Endothelial cell of hepatic sinusoid (primary cell): ENCODE data around the gene TIE1.

Experiments
- in situ Hi-C: cut with HindIII; loops from 2 replicates; pipeline ENCODE4 v1.10.0; 2017; ENCODE audit warnings: low sequenced_read_pairs

Gene TIE1

DNA sequence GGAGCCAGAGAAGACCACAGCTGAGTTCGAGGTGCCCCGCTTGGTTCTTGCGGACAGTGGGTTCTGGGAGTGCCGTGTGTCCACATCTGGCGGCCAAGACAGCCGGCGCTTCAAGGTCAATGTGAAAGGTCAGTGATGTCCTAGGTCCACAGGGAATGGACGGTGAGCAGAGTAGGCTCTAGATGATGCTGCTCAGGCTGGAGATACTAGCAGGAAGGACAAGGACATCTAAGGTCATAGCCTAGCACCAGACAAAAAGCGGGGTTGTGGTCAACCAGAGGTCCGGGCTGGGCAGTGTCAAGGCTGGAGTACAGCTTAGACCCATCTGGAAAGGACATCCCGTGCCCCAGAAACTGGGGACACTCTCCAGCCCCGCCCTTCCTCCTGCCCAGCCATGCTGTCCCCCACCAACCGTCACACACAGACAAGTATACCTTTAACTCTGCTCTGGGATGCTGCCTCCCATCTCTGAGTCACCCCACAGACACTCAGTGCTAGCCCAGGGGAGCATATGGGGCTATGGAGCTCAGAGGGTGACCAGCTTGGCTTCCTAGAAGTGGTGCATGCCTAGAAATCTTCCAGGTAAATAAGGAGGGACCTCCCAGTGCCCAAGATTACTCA lies 8.7 kb downstream of the TIE1 start:
- in situ Hi-C loops: no loop called here

GRCh38 chr1:43311521-43311920 lies 10.7 kb downstream of the TIE1 start:
- in situ Hi-C loops: no loop called here

- in situ Hi-C loops: no loop called here
Measured at GRCh38 chr1:43312212-43312623, 11.4 kb downstream of the TIE1 start.

DNA sequence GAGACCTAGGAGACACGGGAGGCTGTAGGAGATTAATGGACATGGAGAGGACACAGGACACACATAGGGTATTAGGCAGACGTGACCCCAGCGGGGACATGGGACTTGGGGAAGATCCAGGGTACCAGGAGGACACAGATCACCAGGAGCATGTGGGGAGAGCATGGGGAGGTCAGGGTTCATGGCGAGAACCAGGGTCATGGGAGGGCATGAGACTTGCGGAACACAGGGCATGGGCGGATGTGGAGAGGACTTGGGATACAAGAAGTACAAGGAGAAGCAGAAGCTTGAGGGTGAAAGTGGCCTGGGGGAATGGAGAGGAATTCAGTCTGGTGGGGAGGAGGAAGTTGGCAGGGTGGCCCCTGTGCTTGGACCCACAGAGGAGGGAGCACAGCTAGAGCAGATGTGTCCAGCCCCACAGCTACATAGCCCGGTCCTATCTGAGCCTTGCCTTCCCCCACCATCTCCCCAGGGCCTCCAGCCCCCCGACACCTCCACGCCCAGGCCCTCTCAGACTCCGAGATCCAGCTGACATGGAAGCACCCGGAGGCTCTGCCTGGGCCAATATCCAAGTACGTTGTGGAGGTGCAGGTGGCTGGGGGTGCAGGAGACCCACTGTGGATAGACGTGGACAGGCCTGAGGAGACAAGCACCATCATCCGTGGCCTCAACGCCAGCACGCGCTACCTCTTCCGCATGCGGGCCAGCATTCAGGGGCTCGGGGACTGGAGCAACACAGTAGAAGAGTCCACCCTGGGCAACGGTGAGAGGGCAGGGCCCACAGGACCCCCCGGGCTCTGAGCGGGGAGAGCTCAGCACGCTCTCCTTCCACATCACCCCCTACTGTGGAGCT lies 12.1 kb downstream of the TIE1 start:
- in situ Hi-C loops: no loop called here

DNA sequence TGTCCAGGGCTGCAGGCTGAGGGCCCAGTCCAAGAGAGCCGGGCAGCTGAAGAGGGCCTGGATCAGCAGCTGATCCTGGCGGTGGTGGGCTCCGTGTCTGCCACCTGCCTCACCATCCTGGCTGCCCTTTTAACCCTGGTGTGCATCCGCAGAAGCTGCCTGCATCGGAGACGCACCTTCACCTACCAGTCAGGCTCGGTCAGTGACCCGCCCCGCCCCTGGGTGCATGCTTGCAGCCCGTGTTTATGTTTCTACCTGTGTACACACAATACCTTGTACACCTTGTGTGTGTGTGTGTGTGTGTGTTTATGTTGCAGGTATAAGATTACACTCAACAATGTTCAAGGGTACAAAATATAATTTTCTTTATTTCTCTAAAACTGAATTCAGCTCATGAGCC lies 13.0 kb downstream of the TIE1 start:
- in situ Hi-C loops: no loop called here

- in situ Hi-C loops: no loop called here
Measured at GRCh38 chr1:43314233-43314632, 13.5 kb downstream of the TIE1 start.

GRCh38 chr1:43315481-43315880 lies 14.7 kb downstream of the TIE1 start:
- in situ Hi-C loops: no loop called here

- in situ Hi-C loops: no loop called here
Measured at GRCh38 chr1:43315963-43316737, 15.4 kb downstream of the TIE1 start.

DNA sequence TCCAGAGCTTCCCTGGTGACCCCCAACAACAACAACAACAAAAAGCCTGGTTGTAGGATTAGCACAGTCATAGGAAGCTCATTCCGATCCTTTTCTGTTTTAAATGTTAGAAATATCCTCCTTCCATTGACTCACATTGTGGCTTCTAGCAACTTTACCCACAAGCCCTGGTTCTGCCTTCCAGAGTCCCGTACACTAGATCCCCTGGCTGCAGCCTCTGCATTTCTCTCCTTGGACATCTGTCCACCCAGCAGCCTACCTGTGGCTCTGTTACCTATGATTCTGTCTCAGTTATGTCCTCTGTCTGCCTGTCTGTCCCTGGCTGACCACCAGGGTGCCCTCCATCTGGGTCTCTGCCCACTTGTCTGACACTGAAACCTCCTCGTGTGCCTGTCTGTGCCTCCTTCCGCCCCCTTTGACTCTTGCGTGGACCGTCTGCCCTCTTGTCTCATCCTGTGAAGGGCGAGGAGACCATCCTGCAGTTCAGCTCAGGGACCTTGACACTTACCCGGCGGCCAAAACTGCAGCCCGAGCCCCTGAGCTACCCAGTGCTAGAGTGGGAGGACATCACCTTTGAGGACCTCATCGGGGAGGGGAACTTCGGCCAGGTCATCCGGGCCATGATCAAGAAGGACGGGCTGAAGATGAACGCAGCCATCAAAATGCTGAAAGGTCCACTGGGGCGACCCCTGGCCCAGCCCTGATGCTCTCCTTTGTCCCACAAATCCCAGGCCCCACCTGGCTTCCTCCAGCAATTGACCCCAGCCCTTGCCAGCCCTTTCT lies 16.1 kb downstream of the TIE1 start:
- in situ Hi-C loops: no loop called here

DNA sequence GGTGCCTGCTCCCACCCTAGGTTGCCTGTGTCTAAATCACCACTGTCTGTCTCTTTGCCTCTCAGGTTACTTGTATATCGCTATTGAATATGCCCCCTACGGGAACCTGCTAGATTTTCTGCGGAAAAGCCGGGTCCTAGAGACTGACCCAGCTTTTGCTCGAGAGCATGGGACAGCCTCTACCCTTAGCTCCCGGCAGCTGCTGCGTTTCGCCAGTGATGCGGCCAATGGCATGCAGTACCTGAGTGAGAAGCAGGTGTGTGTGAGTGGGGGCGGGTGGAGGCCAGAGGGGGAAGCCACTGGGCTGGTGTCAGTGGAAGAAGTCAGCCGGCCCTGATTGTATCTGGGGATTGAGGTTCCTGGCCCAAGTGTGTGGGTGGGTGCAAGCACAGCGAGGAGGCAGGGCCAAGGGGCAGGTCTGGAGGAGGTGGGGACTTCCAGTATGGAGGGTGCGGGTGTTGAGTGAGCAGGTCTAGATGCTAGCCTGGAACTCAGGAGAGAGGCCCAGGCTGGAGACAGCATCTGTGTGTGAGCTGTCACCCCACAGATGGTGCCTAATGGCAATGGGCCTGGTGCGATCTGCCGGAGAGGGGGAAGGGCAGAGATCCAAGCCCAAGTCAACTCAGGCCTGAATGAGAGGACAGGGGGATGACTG lies 17.2 kb downstream of the TIE1 start:
- in situ Hi-C loops: no loop called here

GRCh38 chr1:43318831-43319230 lies 18.0 kb downstream of the TIE1 start:
- in situ Hi-C loops: no loop called here

- in situ Hi-C loops: no loop called here
Measured at GRCh38 chr1:43319288-43319687, 18.5 kb downstream of the TIE1 start.

DNA sequence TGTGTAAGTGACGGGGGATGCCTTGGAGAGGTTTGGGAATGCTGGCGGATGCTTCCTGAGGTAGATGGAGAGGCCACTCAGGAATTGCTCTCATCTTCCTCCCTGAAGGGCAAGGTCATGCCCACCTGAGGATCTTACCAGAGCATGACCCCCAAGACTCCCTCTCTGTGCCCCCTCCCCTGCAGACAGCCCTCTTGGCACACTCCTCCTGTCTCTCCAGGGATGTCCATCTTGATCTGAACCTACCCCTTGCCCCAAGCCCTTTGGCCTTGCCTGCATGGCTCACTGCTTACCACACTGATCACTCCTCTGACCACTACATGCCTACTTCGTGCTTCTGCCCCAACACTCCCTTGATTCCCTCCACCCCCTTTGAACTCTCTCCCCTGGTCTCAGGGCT lies 19.0 kb downstream of the TIE1 start:
- in situ Hi-C loops: no loop called here

DNA sequence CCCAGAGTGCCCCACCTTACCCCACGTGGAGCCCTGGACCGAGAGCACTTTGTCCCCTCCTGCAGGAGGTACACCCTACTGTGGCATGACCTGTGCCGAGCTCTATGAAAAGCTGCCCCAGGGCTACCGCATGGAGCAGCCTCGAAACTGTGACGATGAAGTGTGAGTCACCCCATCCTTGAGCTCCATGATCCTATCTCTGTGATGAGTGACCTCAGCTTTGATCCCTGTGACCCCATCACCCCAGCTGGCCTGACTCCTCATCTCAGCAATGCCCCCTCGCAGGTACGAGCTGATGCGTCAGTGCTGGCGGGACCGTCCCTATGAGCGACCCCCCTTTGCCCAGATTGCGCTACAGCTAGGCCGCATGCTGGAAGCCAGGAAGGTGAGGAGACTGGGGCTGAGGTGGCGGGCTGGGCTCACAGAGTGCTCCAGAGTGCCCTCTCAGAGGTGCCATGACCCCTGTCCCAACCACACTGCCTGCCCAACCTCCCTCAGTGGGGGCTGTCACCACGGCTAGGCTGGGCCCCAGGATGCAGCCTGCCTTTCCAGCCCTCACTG lies 20.6 kb downstream of the TIE1 start:
- in situ Hi-C loops: no loop called here

- in situ Hi-C loops: no loop called here
Measured at GRCh38 chr1:43322506-43322905, 21.7 kb downstream of the TIE1 start.

- in situ Hi-C loops: no loop called here
Measured at GRCh38 chr1:43324810-43325209, 24.0 kb downstream of the TIE1 start.

DNA sequence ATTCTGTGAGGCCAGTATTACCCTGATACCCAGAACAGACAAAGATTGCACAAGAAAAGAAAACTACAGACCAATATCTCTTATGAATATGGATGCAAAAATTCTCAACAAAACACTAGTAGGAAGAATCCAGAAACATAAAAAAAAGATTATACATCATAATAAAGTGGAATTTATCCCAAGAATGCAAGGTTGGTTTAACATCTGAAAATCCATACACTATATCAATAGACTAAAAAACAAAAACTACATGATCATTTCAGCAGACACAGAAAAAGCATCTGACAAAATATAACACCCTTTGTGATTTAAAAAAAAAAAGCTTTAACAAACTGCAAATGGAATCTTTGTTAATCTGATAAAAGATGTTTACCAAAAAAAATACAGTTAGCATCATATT lies 24.6 kb downstream of the TIE1 start:
- in situ Hi-C loops: no loop called here

DNA sequence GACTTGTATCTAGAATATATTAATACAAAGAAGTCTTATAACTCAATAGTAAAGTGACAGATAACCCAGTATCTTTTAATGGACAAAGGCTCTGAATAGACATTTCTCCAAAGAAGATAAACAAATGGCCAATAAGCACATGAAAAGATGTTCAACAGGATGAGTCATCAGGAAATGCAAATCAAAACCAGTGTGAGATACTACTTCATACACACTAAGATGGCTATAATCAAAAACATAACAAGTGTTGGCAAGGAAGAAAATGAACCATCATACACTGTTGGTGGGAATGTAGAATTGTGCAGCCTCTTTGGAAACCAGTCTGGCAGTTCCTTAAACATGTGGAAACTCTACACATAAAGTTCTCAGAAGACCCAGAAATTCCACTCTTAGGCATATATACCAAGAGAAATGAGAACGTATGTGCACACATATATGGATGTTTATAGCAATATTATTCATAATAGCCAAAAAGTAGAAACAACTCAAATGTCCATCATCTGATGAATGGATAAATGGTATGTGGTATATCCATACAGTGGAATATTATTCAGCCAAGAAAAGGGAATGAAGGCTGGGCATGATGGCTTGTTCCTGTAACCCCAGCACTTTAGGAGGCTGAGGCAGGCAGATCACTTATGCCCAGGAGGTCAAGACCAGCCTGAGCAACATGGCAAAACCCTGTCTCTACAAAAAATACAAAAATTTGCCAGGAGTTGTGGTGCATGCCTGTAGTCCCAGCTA lies 26.9 kb downstream of the TIE1 start:
- in situ Hi-C loops: no loop called here

GRCh38 chr1:43329995-43330751 lies 29.4 kb downstream of the TIE1 start:
- in situ Hi-C loops: no loop called here
